Ovary (tissue), 3 donors: Measurements from ENCODE around the gene PTPN1.

ENCODE experiments used
- EP300 ChIP-seq: sonication (generic); formaldehyde crosslinking; IDR thresholded peaks from one replicate; pipeline ENCODE4 v1.6.1; 2017; ENCODE audit warnings: antibody characterized with exemption
- POLR2A ChIP-seq: fragments of 450-650 bp; IDR thresholded peaks from one replicate; pipeline ENCODE4 v1.6.1; 2017; ENCODE audit warnings: antibody characterized with exemption, mild to moderate bottlenecking, moderate library complexity
- TF ChIP-seq, protein P1 (sequence below), 3 donors: fragments of 450-650 bp in 2 of 3; fragments of 200-600 bp in 1 of 3; IDR thresholded peaks; one replicate each; pipeline versions ENCODE4 v1.5.1 to v1.8.0; 2016 to 2022; ENCODE audit warnings: antibody characterized with exemption in 3 of 3, mild to moderate bottlenecking in 1 of 3
- donor health status: DM: no; HTN: no; CAD: no.

DNA sequence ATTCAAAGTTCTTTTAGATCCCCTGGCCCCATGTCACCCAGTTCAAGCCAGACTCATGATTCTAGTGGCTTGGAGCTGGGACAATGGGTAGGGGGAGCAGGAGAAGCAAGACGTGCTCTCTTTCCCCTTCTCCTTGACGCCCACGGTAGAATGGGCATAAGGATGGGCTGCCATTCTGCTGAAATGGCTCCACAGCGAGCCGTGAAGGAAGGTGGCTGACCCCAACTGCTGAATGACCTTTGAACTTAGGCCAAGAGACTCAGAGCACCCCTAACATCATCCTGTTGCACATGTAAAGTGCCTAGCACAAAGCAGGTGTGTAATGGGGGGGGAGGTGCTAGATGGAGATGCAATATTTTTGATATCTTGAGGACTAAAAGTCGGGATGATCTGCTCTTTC, 15.8 kb upstream of the PTPN1 start:
- TF ChIP-seq, protein P1, sequence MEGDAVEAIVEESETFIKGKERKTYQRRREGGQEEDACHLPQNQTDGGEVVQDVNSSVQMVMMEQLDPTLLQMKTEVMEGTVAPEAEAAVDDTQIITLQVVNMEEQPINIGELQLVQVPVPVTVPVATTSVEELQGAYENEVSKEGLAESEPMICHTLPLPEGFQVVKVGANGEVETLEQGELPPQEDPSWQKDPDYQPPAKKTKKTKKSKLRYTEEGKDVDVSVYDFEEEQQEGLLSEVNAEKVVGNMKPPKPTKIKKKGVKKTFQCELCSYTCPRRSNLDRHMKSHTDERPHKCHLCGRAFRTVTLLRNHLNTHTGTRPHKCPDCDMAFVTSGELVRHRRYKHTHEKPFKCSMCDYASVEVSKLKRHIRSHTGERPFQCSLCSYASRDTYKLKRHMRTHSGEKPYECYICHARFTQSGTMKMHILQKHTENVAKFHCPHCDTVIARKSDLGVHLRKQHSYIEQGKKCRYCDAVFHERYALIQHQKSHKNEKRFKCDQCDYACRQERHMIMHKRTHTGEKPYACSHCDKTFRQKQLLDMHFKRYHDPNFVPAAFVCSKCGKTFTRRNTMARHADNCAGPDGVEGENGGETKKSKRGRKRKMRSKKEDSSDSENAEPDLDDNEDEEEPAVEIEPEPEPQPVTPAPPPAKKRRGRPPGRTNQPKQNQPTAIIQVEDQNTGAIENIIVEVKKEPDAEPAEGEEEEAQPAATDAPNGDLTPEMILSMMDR (IDR thresholded peaks at IDR 0.05) = no peak
- TF ChIP-seq EP300 (no peak), POLR2A (no peak)
